ENCODE results near the gene RAET1E.
"Not testable (repeated sequence)": the region's sequence is repeated elsewhere in the genome, so short reads cannot be mapped to it uniquely, and the experiment has no call there.

Gene RAET1E

GRCh38 chr6:149909701-149910470 is 12.0 kb upstream of the RAET1E start:
- no peak for DNase-seq (ENCODE audit: low spot score)

GRCh38 chr6:149908480-149908879 is 10.6 kb upstream of the RAET1E start:
- DNase-seq (ENCODE audit: low spot score) = not testable (repeated sequence)

GRCh38 chr6:149907317-149907716 is 9.4 kb upstream of the RAET1E start:
- no peak for DNase-seq (ENCODE audit: low spot score)

- DNase-seq (ENCODE audit: low spot score) = no peak
Observed at GRCh38 chr6:149906405-149906804, 8.5 kb upstream of the RAET1E start.

- no peak for DNase-seq (ENCODE audit: low spot score)
Observed at GRCh38 chr6:149905911-149906371, 8.0 kb upstream of the RAET1E start.

GRCh38 chr6:149905371-149905910 is 7.5 kb upstream of the RAET1E start:
- no peak for DNase-seq (ENCODE audit: low spot score)

- DNase-seq (ENCODE audit: low spot score) = no peak
Observed at GRCh38 chr6:149904661-149905370, 6.9 kb upstream of the RAET1E start.

- no peak for DNase-seq (ENCODE audit: low spot score)
Observed at GRCh38 chr6:149903938-149904611, 6.2 kb upstream of the RAET1E start.

- DNase-seq (ENCODE audit: low spot score) = no peak
Observed at GRCh38 chr6:149901444-149902140, 3.7 kb upstream of the RAET1E start.

- no peak for DNase-seq (ENCODE audit: low spot score)
Observed at GRCh38 chr6:149900620-149901443, 2.9 kb upstream of the RAET1E start.

GRCh38 chr6:149899926-149900619 is 2.2 kb upstream of the RAET1E start:
- no peak for DNase-seq (ENCODE audit: low spot score)

GRCh38 chr6:149899486-149899885 is 1.6 kb upstream of the RAET1E start:
- DNase-seq (ENCODE audit: low spot score) = no peak

- no peak for DNase-seq (ENCODE audit: low spot score)
Observed at GRCh38 chr6:149898966-149899365, 1.1 kb upstream of the RAET1E start.

GRCh38 chr6:149897015-149897697 is 757 bp downstream of the RAET1E start:
- peak; percentile 62 for DNase-seq (ENCODE audit: low spot score)

- no peak for DNase-seq (ENCODE audit: low spot score)
Observed at GRCh38 chr6:149896491-149896890, 1.4 kb downstream of the RAET1E start.

- no peak for DNase-seq (ENCODE audit: low spot score)
Observed at GRCh38 chr6:149895833-149896271, 2.1 kb downstream of the RAET1E start.

- no peak for DNase-seq (ENCODE audit: low spot score)
Observed at GRCh38 chr6:149895048-149895590, 2.8 kb downstream of the RAET1E start.

GRCh38 chr6:149891864-149892263 is 6.0 kb downstream of the RAET1E start:
- DNase-seq (ENCODE audit: low spot score) = not testable (repeated sequence)

GRCh38 chr6:149891259-149891658 is 6.7 kb downstream of the RAET1E start:
- DNase-seq (ENCODE audit: low spot score) = peak; percentile 16

Measured in Ammon's horn (tissue), 1 donor.